SH-SY5Y (cell line): ENCODE results near the gene TCP11.

Experiments used
- GATA2 ChIP-seq: IDR thresholded peaks from 2 replicates; pipeline ENCODE4 v1.6.1; 2011; ENCODE audit warnings: mild to moderate bottlenecking, low read depth, low read length
- GATA3 ChIP-seq: IDR thresholded peaks from 2 replicates; pipeline ENCODE4 v1.6.1; 2011; ENCODE audit warnings: low read depth, mild to moderate bottlenecking, low read length, moderate library complexity

GRCh38 chr6:35073211-35073610, 67.9 kb downstream of the TCP11 start:
- TF ChIP-seq GATA2 (no peak), GATA3 (no peak)
